ENCODE measurements around the gene TOP2A.

DNA sequence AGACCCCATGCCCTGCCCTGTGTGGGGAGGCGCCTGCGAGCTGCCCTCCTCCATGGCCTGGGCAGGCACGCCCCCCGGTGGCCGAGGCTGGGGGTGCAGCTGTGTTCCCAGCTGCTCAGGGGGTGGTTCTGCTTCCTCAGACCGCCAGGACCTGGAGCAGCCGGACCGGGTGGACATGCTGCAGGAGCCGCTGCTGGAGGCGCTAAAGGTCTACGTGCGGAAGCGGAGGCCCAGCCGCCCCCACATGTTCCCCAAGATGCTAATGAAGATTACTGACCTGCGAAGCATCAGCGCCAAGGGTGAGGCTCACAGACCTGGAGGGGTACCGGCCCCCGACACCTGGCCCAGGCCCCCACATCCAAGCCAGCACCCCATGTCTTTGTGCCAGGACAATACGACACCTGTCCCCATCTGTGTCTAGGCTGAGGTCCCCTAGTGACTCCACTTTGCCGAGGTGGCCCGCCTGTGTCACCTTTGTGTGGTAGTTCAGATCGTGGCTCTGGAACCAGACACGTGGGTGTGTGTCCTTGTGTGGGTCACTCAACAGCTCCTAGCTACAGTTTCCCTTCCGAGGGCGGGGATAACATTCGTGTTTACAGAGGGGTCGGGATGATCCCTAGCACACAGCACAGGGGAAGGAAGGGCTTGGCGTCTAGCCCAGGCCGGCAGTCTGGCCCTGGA lies 62.4 kb downstream of the TOP2A start:
- TF ChIP-seq POLR2A (IDR thresholded peaks at IDR 0.05), result no peak
- TF ChIP-seq, protein P1, sequence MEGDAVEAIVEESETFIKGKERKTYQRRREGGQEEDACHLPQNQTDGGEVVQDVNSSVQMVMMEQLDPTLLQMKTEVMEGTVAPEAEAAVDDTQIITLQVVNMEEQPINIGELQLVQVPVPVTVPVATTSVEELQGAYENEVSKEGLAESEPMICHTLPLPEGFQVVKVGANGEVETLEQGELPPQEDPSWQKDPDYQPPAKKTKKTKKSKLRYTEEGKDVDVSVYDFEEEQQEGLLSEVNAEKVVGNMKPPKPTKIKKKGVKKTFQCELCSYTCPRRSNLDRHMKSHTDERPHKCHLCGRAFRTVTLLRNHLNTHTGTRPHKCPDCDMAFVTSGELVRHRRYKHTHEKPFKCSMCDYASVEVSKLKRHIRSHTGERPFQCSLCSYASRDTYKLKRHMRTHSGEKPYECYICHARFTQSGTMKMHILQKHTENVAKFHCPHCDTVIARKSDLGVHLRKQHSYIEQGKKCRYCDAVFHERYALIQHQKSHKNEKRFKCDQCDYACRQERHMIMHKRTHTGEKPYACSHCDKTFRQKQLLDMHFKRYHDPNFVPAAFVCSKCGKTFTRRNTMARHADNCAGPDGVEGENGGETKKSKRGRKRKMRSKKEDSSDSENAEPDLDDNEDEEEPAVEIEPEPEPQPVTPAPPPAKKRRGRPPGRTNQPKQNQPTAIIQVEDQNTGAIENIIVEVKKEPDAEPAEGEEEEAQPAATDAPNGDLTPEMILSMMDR (IDR thresholded peaks at IDR 0.05 in 4 of 5, conservative IDR thresholded peaks at IDR 0.05 in 1 of 5), result peak; percentile 97 to 99 (median 99)
